Measurements from ENCODE around the gene SRSF12.

Gene SRSF12

GRCh38 chr6:89087881-89088280 is 30.0 kb downstream of the SRSF12 start:
- H3K27ac ChIP-seq: no peak overlapping the region
- TF ChIP-seq ZFX (IDR thresholded peaks at IDR 0.05) (no peak), CTCF (conservative IDR thresholded peaks at IDR 0.05) (no peak)

GRCh38 chr6:89085409-89086205 is 32.3 kb downstream of the SRSF12 start:
- TF ChIP-seq ZFX (IDR thresholded peaks at IDR 0.05) (no peak), CTCF (conservative IDR thresholded peaks at IDR 0.05) (no peak)
- H3K27ac ChIP-seq: no peak overlapping the region

GRCh38 chr6:89084954-89085353 is 32.9 kb downstream of the SRSF12 start:
- H3K27ac ChIP-seq: no peak overlapping the region
- TF ChIP-seq ZFX (IDR thresholded peaks at IDR 0.05) (no peak), CTCF (conservative IDR thresholded peaks at IDR 0.05) (no peak)

GRCh38 chr6:89084542-89084941 is 33.3 kb downstream of the SRSF12 start:
- no peak for TF ChIP-seq CTCF (conservative IDR thresholded peaks at IDR 0.05)
- TF ChIP-seq ZFX (IDR thresholded peaks at IDR 0.05): no peak
- H3K27ac ChIP-seq: no peak overlapping the region

- TF ChIP-seq CTCF (conservative IDR thresholded peaks at IDR 0.05) (no peak), ZFX (IDR thresholded peaks at IDR 0.05) (no peak)
- peak overlapping the region; percentile 52 for H3K27ac ChIP-seq
Measured at GRCh38 chr6:89082486-89082891, 35.4 kb downstream of the SRSF12 start.

GRCh38 chr6:89081423-89082322 is 36.2 kb downstream of the SRSF12 start:
- TF ChIP-seq CTCF (conservative IDR thresholded peaks at IDR 0.05) (no peak), ZFX (IDR thresholded peaks at IDR 0.05) (no peak)
- peak overlapping the region; percentile 85 for H3K27ac ChIP-seq

GRCh38 chr6:89081129-89081422 is 36.8 kb downstream of the SRSF12 start:
- H3K27ac ChIP-seq: peak overlapping the region; percentile 85
- TF ChIP-seq CTCF (conservative IDR thresholded peaks at IDR 0.05) (no peak), ZFX (IDR thresholded peaks at IDR 0.05) (no peak)
